ENCODE results near the gene A2M. TPM values are rescaled to one million over a fixed set of nuclear protein-coding genes. Genes with fewer than 3 reads are reported as not detected.
A peak's percentile ranks its signal among the peaks of the same experiment; 100 is the strongest.
"Not testable (repeated sequence)": the region's sequence is repeated elsewhere in the genome, so short reads cannot be mapped to it uniquely, and the experiment has no call there.

A2M gene
- not detected for polyA plus RNA-seq (2012; ENCODE audit: insufficient read depth, insufficient read length)

DNA sequence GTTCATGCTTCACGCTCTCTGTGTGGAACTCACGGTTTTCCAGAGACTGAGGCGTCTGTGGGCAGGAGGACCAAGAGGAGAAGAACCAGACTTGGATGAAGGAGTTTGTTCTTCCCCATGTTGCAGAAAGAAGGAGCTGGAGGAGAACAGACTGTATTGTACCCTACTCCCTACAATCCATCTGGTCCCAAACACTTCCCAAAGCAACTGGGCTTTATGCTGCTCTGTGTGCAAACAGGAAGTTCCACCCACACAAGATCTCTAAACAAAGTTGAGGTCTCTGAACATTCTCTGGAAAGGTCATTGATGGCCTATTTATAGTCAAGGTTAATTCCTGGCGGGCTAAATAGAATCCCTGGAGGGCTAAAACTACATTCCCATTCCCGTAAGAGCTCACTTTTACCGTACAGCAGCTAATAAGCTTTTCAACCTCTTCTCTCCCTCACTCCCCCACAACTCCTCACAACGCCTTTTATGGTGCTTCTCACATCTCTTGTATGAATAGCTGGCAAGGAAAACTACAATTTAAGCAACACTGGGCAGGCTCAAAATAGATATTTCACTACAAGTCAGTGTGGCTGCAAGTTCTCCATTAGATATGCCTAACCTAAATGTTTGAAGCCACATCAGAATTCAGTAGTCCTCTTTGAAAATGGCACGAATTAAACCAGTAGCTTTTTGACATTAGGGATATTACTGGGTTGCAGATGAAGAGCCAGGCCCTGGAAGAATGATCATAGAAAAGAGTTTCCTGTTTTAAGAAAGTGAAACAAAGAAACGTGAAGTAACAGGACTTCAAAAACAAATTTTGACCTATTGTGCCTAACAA, at the start of gene A2M:
Gene A2M, minus strand, starts transcription at position 189 of the 829 bp plus-strand sequence. Its CDS starts 70 bp downstream, at position 119.
- H3K4me3 ChIP-seq (ENCODE audit: low read length): no peak within 1 kb of the TSS
- no peak for DNase-seq (ENCODE audit: low read depth, low spot score)

DNA sequence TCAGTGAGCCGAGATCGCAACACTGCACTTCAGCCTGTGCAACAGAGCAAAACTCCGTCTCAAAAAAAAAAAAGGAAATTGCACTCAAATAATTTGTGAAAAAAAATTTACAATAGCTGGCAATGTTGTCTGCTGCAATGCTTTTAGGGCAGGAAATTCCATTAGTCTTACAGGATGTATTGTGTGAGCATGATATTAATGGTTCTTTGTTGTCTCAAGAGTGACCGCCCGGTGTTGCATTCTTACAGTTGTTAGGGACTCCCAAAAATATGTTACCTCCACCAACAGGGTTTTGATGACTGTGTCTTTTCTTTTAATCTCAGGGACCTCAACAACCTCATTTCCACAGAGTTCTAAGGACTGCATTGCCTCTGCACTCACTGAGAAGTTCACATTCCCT, 47.7 kb upstream of the A2M start:
- H3K4me3 ChIP-seq (ENCODE audit: low read length): no peak overlapping the region
- DNase-seq (ENCODE audit: low read depth, low spot score): no peak

DNA sequence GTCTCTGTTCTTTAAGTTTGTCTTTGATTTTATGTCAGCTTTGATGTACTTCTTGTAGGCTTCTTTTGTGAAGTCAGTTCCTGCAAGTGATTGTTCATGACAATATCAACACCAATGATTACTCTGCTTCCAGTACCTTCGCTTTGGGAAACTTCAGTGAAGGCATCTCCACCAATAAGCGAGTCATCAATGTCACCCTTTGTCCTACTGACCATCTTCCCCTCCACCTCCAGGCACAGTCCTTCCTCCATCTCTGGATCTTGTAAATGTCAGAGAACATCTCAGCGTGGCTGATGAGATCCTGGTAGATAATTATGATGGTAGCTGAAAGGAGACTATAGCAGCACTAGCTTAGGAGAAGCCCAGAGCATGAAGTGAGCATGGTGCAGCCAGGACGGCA, 40.4 kb upstream of the A2M start:
- no peak overlapping the region for H3K4me3 ChIP-seq (ENCODE audit: low read length)

GRCh38 chr12:9149372-9149771, 33.7 kb upstream of the A2M start:
- H3K4me3 ChIP-seq (ENCODE audit: low read length): no peak overlapping the region
- no peak for DNase-seq (ENCODE audit: low read depth, low spot score)

More for the DNA sequence above, 40.4 kb upstream of the A2M start:
- DNase-seq (ENCODE audit: low read depth, low spot score): no peak

DNA sequence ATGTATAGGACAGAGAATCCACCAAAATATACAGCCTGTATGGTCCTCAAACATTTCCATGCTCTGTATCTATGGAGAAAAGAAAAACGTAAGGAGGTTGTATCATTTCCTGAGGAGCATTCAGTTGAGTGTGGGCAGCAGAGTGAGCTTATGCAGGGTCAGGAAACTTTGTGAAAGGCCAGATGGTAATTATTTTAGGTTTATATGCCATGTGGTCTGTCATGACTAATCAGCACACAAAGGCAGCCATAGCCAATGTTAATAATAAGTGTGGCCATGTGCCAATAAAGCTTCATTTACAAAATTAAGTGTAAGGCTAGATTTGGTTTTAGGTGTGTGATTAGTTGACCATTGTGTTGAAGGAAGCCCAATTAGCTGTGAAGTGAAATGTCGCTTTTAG, 33.2 kb upstream of the A2M start:
- H3K4me3 ChIP-seq (ENCODE audit: low read length): no peak overlapping the region
- DNase-seq (ENCODE audit: low read depth, low spot score): no peak

- no peak for DNase-seq (ENCODE audit: low read depth, low spot score)
- no peak overlapping the region for H3K4me3 ChIP-seq (ENCODE audit: low read length)
Measured at GRCh38 chr12:9147461-9147860, 31.7 kb upstream of the A2M start.

DNA sequence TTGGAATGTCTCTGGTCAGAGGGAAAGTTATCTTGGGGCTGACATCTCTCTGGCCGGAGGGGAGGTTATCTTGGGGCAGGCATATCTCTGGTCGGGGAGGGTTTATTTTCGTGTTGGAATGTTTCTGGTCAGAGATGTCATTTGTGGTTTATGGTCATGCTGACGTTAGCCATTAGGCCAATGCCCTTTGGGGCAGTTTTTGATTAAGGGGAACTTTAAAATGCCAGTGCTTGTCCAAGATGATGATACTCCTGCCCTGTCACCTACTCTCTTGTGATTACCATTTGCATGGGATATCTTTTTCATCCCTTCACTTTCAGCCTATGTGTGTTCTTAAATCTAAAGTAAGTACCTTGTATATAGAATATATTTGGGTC, 29.0 kb upstream of the A2M start:
- no peak overlapping the region for H3K4me3 ChIP-seq (ENCODE audit: low read length)
- DNase-seq (ENCODE audit: low read depth, low spot score): no peak

DNA sequence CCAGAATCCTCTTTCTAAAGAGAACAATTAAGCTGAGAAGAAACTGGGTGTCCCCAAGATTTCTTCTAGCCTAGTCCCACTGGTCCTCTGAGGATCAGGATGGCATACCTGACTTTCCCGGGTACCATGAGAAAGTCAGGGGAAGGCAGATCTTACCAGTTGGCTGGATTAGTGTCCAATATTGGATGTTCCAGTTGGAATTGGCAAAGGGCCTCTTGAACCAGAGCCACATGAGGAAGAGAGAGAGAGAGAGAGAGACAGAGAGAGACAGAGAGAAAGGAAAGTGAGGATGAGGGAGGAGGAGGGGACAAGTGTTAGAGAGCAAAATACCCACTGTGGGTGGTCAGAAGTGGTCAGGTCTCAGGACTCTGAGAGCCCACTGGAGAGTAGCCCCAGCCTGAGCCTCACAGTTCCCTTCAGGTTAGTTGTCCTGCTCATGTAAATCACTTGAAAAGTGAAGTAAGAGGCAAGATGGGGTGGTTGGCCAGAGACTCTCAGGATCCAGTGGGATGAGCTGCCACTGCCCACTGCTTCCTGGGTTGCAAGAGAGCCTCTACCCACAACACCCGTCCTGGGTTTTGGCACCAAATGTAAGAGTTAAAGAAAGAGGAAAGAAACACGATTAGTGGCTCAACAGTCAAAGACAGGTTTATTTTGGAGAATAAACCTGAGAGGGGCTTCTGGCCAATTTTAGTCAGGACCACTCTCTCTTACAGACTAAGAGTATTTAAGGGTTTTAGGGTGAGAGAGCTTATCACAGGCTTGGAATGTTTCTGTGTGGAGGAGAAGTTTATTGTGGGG, 28.4 kb upstream of the A2M start:
- H3K4me3 ChIP-seq (ENCODE audit: low read length): no peak overlapping the region
- no peak for DNase-seq (ENCODE audit: low read depth, low spot score)

DNA sequence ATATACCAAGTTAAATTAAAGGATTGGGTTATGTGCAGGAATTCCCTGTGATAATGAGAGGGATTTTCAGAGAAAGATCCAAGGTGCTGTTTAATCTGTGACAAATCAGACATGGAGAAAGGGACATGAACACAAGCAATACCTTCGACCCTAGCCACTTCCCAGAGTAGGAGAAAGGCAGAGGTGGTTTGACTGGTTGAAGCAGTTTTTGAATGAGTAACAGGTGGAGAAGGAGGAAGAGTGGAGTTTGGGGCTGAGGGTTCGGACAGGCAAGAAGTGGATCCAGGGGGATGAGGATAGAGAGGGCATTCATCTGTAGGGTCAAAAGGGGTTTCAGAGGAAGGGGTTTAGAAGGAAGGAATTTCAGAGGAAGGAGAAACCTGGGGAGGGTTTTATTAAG, 27.4 kb upstream of the A2M start:
- DNase-seq (ENCODE audit: low read depth, low spot score): no peak
- H3K4me3 ChIP-seq (ENCODE audit: low read length): no peak overlapping the region

DNA sequence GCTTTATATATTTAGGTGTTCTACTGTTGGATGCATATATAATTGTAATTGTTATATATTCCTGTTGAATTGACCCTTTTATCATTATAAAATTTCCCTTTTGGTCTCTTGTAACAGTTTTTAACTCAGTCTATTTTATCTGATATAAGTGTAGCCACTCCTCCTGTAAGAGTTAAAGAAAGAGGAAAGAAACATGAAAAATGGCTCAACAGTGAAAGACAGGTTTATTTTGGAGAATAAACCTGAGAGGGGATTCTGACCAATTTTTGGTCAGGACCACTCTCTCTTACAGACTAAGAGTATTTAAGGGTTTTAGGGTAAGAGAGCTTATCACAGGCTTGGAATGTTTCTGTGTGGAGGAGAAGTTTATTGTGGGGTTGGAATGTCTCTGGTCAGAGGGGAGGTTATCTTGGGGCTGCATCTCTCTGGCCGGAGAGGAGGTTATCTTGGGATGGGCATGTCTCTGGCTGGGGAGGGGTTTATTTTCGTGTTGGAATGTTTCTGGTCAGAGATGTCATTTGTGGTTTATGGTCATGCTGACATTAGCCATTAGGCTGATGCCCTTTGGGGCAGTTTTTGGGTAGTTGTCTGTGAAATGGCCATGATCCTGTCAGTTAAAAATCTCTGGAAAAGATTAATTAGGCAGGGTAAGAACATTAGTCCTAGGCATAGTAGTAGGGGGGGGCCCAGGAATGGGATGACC, 24.0 kb upstream of the A2M start:
- DNase-seq (ENCODE audit: low read depth, low spot score); H3K4me3 ChIP-seq (ENCODE audit: low read length): not testable (repeated sequence)

GRCh38 chr12:9135903-9136310, 20.2 kb upstream of the A2M start:
- DNase-seq (ENCODE audit: low read depth, low spot score): no peak
- H3K4me3 ChIP-seq (ENCODE audit: low read length): no peak overlapping the region

DNA sequence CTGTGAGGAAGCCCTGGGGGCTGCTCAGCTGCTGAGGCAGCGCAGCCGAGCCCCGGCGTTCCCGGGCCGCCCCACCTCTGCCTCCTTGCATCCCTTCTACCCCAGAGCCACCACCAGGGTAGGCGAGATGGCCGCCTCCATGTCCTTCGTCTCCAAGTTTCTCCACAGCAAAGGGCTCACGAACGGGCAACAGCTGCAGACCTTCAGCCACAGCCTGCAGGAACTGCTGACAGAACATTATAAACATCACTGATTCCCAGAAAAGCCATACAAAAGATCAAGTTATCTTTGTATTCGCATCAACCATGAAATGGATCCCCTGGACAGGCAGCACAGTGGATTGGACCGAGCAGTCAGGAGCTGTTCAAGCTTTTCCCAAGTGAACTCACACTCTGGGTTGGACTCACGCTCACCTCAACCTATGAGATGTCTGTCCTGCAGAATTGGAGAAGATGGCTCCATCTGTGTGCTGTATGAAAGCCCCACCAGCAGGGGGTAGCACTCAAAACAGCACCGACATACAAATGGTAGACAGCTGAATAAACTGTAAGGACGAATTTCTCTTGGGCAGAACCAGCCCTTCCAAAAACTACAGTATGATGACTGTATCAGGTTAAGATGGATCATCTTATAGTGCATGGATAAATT, 19.4 kb upstream of the A2M start:
- H3K4me3 ChIP-seq (ENCODE audit: low read length): no peak overlapping the region
- peak; percentile 20 for DNase-seq (ENCODE audit: low read depth, low spot score)

DNA sequence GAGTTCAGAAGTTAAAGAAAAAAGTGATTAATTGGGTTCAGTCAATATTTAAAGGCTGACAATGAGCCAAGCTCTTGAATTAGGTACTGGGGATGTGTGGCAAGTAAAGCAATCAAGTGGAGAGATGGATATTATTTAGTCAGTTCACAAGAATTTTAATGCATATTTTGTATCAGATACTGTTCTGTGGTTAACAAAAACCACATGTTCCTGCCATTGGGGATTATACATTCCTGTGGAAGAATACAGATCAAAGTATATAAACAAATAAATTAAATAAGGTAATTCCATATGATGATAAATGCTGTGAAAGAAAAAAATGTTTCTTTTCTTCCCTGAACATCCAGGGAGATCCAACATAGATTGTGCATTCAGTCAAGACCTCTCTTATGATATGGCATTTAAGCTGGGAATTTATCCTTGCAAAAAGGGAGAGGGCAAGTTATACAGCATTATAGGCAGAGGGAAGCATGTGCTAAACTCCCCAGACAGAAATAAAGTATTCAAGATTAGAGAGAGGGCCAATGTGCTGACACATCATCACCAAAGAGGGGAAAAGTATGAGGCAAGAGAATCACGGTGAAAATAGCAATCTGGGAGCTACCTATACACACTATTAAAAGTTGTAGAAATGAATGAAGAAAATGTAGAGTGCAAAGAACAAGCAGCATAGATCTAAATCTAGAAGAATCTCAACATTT, 17.6 kb upstream of the A2M start:
- no peak for DNase-seq (ENCODE audit: low read depth, low spot score)
- H3K4me3 ChIP-seq (ENCODE audit: low read length): no peak overlapping the region

DNA sequence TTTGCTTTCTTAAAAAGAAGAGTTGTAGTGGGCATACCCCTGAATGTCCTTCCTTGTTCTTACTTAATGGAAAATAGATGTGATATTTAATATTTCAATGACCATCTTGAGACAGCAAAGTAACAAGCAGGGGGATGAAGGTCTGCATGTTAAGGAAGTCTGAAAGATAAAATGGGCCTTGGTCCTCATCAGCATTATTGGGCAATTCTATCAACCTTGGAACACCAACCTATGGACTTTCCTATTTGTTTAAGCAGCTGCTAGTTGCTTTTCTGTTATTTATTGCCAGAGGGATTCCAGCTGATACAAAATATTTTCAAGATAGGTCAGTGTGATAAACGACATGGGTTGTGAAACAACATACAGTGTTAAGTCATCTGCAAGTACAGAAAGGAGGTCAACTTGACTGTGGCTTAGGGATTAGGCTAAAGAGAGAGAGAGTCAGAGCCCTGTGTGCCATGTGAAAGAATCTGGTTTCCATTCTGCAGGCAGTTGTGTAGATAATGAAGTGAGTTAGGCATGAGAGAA, 16.4 kb upstream of the A2M start:
- no peak overlapping the region for H3K4me3 ChIP-seq (ENCODE audit: low read length)
- DNase-seq (ENCODE audit: low read depth, low spot score): no peak

DNA sequence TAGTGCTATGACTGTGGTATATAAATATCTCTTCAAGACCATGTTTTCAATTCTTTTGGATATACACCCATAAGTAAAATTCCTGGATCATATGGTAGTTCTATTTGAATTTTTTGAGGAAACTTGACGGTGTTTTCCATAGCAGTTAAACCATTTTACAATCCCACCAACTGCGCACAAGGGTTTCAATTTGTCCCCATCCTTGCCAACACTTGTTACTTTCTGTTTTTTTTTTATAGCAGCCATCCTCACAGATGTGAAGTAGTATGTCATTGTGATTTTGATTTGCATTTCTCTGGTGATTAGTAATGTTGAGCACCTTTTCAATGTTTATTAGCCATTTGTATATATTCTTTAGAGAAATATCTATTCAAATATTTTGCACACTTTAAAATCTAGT, 14.5 kb upstream of the A2M start:
- no peak for DNase-seq (ENCODE audit: low read depth, low spot score)
- H3K4me3 ChIP-seq (ENCODE audit: low read length): no peak overlapping the region

- DNase-seq (ENCODE audit: low read depth, low spot score): no peak
Measured at GRCh38 chr12:9127936-9128663, 12.4 kb upstream of the A2M start.

DNA sequence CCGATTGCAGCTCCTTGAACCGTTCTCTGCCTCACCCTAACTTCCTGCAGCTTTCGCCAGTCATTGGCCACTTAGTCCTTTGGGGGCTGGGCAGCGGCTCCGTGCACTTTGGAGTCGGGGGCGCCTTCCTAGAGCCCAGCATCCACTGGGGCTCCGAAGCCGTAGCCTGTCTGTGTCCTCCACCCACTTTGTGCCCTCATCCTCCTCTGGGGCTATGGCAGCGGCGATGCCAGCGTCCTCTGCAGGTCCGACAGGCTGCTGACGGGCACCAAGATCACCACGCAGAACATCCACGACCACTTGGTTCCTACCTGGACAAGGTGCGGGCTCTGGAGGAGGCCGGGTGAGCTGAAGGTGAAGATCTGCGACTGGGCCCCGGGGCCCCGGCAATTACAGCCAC, 11.8 kb upstream of the A2M start:
- DNase-seq (ENCODE audit: low read depth, low spot score): no peak
- no peak overlapping the region for H3K4me3 ChIP-seq (ENCODE audit: low read length)

More at GRCh38 chr12:9127936-9128663, 12.4 kb upstream of the A2M start:
- H3K4me3 ChIP-seq (ENCODE audit: low read length): no peak overlapping the region

Measured in Jurkat, Clone E6-1 (cell line).